SK-N-MC (cell line): ENCODE results near the gene S100A6.
"Not testable (repeated sequence)": the region's sequence is repeated elsewhere in the genome, so short reads cannot be mapped to it uniquely, and the experiment has no call there.

Source experiments
- DNase-seq: peaks from one replicate; pipeline ENCODE4 v3.0.0-alpha.2; 2011; ENCODE audit warnings: low read depth, low spot score
- H3K27ac ChIP-seq: fragments of 200-600 bp; sonication (generic); 2 replicates; pipeline ENCODE4 v1.5.1; 2016; ENCODE audit warnings: mixed run types
- H3K36me3 ChIP-seq: fragments of 200-600 bp; sonication (generic); 2 replicates; pipeline ENCODE4 v1.6.1; 2017; ENCODE audit warnings: antibody characterized with exemption, low read length, mixed read lengths; ENCODE audit not compliant: insufficient read depth
- H3K4me3 ChIP-seq: fragments of 200-600 bp; sonication (generic); 2 replicates; pipeline ENCODE4 v1.5.1; 2016
- H3K9ac ChIP-seq: fragments of 200-600 bp; sonication (generic); 2 replicates; pipeline ENCODE4 v1.8.0; 2017; ENCODE audit warnings: mixed run types, mixed read lengths; ENCODE audit not compliant: insufficient read length
- H3K9me3 ChIP-seq: fragments of 200-600 bp; sonication (generic); 2 replicates; pipeline ENCODE4 v1.6.1; 2017; ENCODE audit warnings: low read depth, mild to moderate bottlenecking, antibody characterized with exemption, low read length, moderate library complexity, mixed read lengths
- EZH2 ChIP-seq: fragments of 200-600 bp; sonication (generic); IDR thresholded peaks from one replicate; pipeline ENCODE4 v1.6.1; 2017; ENCODE audit warnings: antibody characterized with exemption
- FOXP2 ChIP-seq: optimal IDR thresholded peaks from 2 replicates; pipeline ENCODE3; 2011; ENCODE audit warnings: mild to moderate bottlenecking, moderate library complexity; ENCODE audit not compliant: insufficient read depth; ENCODE audit errors: extremely low read length, control extremely low read depth
- POLR2AphosphoS5 ChIP-seq: IDR thresholded peaks from 2 replicates; pipeline ENCODE4 v1.6.1; 2012; ENCODE audit warnings: mild to moderate bottlenecking, low read depth, low read length, borderline replicate concordance

Gene S100A6

GRCh38 chr1:153527023-153527682, 8.6 kb downstream of the S100A6 start:
- H3K27ac ChIP-seq, result no peak overlapping the region
- TF ChIP-seq FOXP2, result no peak
- no peak for TF ChIP-seq POLR2AphosphoS5
- no peak for TF ChIP-seq EZH2
- no peak overlapping the region for H3K9ac ChIP-seq
- no peak for DNase-seq
- no peak overlapping the region for H3K4me3 ChIP-seq
- H3K36me3 ChIP-seq, result no peaks in the 10 kb centered on the region
- no peaks in the 10 kb centered on the region for H3K9me3 ChIP-seq

GRCh38 chr1:153526132-153526543, 9.7 kb downstream of the S100A6 start:
- Histone ChIP-seq H3K9me3 (no peaks in the 10 kb centered on the region), H3K36me3 (no peaks in the 10 kb centered on the region), H3K27ac (no peak overlapping the region), H3K4me3 (no peak overlapping the region), H3K9ac (no peak overlapping the region)
- DNase-seq, result no peak
- TF ChIP-seq POLR2AphosphoS5 (no peak), FOXP2 (no peak), EZH2 (no peak)

GRCh38 chr1:153525088-153525728, 10.6 kb downstream of the S100A6 start:
- H3K4me3 ChIP-seq, result no peak overlapping the region
- no peaks in the 10 kb centered on the region for H3K36me3 ChIP-seq
- H3K9me3 ChIP-seq, result no peaks in the 10 kb centered on the region
- H3K27ac ChIP-seq, result no peak overlapping the region
- no peak overlapping the region for H3K9ac ChIP-seq
- no peak for DNase-seq
- TF ChIP-seq EZH2 (no peak), POLR2AphosphoS5 (no peak), FOXP2 (no peak)

DNA sequence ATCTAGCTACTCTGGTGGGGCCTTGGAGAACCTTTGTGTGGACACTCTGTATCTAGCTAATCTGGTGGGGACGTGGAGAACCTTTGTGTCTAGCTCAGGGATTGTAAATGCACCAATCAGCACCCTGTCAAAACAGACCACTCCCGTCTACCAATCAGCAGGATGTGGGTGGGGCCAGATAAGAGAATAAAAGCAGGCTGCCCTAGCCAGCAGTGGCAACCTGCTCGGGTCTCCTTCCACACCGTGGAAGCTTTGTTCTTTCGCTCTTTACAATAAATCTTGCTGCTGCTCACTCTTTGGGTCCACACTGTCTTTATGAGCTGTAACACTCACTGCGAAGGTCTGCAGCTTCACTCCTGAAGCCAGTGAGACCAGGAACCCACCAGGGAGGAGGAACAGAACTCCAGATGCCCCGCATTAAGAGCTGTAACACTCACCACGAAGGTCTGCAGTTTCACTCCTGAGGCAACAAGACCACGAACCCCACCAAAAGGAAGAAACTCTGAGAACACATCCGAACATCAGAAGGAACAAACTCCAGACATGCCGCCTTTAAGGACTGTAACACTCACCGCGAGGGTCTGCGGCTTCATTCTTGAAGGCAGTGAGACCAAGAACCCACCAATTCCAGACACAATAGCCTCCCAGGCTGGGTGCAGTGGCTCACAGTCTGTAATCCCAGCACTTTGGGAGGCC, 13.3 kb downstream of the S100A6 start:
- H3K9me3 ChIP-seq, H3K27ac ChIP-seq, H3K9ac ChIP-seq, H3K4me3 ChIP-seq, DNase-seq, H3K36me3 ChIP-seq: not testable (repeated sequence)

GRCh38 chr1:153521808-153522207, 14.0 kb downstream of the S100A6 start:
- not testable (repeated sequence) for H3K9ac ChIP-seq, H3K27ac ChIP-seq, DNase-seq, H3K4me3 ChIP-seq, H3K9me3 ChIP-seq, H3K36me3 ChIP-seq

DNA sequence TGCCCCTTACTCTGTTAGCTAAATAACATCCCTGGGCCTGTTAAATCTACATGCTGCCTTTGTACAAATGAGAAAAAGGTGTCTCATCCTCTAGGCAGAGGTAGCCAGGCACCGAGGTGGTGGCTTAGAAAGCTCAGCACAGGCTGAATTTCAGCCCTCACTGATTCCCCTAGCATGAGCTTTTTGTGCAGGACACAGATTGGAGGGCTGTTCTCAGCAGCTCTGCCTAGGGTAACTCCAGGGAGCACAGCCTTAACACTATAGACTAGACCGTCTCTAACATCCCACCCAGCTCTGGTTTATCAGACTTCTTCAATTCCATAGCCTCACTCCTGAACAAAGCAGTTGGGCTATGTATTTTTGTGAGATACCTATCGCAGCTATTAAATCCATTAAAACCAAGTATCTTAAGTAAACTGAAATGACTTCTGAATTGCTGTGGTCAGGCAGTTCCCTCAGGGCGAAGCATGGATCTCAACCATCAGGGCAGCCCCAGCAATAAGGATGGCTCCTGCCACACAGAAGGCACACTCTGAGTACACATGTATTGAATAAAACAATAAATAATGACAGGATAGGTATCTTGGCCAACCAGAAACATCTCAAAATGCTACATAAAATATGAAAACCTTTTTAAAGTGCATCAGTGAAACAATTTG, 14.8 kb downstream of the S100A6 start:
- TF ChIP-seq POLR2AphosphoS5 (no peak), FOXP2 (no peak), EZH2 (no peak)
- Histone ChIP-seq H3K9ac (no peak overlapping the region), H3K9me3 (no peaks in the 10 kb centered on the region), H3K27ac (no peak overlapping the region), H3K4me3 (no peak overlapping the region), H3K36me3 (no peaks in the 10 kb centered on the region)
- no peak for DNase-seq

GRCh38 chr1:153520137-153520691, 15.6 kb downstream of the S100A6 start:
- not testable (repeated sequence) for H3K9ac ChIP-seq, H3K4me3 ChIP-seq, H3K27ac ChIP-seq, H3K9me3 ChIP-seq, H3K36me3 ChIP-seq, DNase-seq

- no peak overlapping the region for H3K4me3 ChIP-seq
- H3K27ac ChIP-seq, result no peak overlapping the region
- no peaks in the 10 kb centered on the region for H3K36me3 ChIP-seq
- DNase-seq, result no peak
- TF ChIP-seq POLR2AphosphoS5 (no peak), EZH2 (no peak), FOXP2 (no peak)
- H3K9me3 ChIP-seq, result no peaks in the 10 kb centered on the region
- no peak overlapping the region for H3K9ac ChIP-seq
Observed at GRCh38 chr1:153519242-153519641, 16.5 kb downstream of the S100A6 start.
